CD4-positive, alpha-beta T cell treated with Interleukin-15 for 1 hour (primary cell): Measurements from ENCODE around the gene GPATCH2.
"Not testable (repeated sequence)": the region's sequence is repeated elsewhere in the genome, so short reads cannot be mapped to it uniquely, and the experiment has no call there.

ENCODE experiments used
- DNase-seq: peaks from one replicate; pipeline ENCODE4 v3.0.0-alpha.2; 2020

GPATCH2 gene

GRCh38 chr1:217524787-217525520 lies 105.9 kb downstream of the GPATCH2 start:
- no peak for DNase-seq

- not testable (repeated sequence) for DNase-seq
Observed at GRCh38 chr1:217523921-217524320, 107.0 kb downstream of the GPATCH2 start.

GRCh38 chr1:217522277-217522676 lies 108.6 kb downstream of the GPATCH2 start:
- DNase-seq = no peak

GRCh38 chr1:217521317-217521716 lies 109.6 kb downstream of the GPATCH2 start:
- no peak for DNase-seq

GRCh38 chr1:217506878-217507277 lies 124.0 kb downstream of the GPATCH2 start:
- DNase-seq = no peak

DNA sequence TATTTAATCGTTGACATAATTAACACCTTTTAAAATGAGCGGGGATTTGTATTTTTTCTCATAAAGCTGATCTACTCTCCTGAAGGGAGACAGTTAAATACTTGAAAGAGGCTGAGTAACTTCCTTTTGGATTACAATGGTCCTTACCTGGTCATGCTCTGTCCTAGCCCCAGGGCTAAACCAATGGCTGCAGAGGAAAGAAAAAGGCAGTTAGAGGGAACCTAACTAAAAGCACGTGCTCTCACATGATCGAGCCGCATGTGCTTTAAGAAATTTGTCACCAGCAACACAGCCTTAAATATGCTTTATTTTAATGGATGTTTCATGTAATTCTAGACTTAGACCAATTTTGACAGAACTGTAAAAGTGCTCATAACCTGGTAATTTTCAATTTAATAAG lies 132.7 kb downstream of the GPATCH2 start:
- no peak for DNase-seq

DNA sequence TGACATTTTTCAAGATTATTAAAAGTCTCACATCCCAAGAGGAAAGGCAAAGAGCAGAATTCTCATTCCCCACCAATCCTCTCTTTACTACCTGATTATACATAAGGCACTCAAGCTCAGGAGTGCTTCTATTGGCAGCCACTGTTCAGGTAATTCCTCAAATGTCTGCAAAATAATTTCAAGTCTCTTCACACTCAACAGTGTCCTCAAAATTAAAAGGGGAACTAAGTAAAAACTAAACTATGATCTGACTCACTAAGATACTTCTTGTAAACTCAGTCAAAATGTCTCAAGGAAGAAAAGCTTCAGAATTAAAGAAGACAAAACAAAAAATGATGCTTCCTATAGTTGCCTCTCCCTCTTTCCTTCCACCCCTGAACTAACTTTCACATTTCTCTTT lies 135.6 kb downstream of the GPATCH2 start:
- no peak for DNase-seq

- no peak for DNase-seq
Observed at GRCh38 chr1:217494767-217495166, 136.1 kb downstream of the GPATCH2 start.

- DNase-seq = no peak
Observed at GRCh38 chr1:217493290-217493689, 137.6 kb downstream of the GPATCH2 start.

GRCh38 chr1:217484871-217485270 lies 146.0 kb downstream of the GPATCH2 start:
- DNase-seq = no peak

- no peak for DNase-seq
Observed at GRCh38 chr1:217482356-217483102, 148.4 kb downstream of the GPATCH2 start.

- DNase-seq = no peak
Observed at GRCh38 chr1:217478450-217478849, 152.4 kb downstream of the GPATCH2 start.

GRCh38 chr1:217472915-217473314 lies 158.0 kb downstream of the GPATCH2 start:
- DNase-seq = no peak

DNA sequence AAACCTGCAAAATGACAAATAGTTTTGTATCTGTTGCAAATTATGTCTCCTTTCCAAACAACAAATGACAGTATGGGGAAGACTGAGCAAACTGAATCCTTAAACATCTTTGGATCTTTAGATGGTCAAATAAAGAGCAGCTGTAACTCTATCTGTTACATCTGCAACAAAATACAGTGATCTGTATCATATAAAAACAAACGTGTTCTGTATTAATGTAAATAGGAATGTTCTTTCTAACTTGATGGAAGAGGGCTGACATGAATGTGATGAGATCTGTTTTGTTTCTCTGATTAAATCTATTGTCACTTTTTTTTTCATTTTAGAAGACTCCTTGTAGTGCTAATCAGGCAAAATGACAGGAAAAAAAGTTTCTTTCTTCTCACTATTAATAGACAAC lies 159.5 kb downstream of the GPATCH2 start:
- DNase-seq = no peak

- DNase-seq = no peak
Observed at GRCh38 chr1:217469983-217470382, 160.9 kb downstream of the GPATCH2 start.

GRCh38 chr1:217465102-217465501 lies 165.8 kb downstream of the GPATCH2 start:
- DNase-seq = no peak

- DNase-seq = no peak
Observed at GRCh38 chr1:217462666-217463065, 168.2 kb downstream of the GPATCH2 start.

DNA sequence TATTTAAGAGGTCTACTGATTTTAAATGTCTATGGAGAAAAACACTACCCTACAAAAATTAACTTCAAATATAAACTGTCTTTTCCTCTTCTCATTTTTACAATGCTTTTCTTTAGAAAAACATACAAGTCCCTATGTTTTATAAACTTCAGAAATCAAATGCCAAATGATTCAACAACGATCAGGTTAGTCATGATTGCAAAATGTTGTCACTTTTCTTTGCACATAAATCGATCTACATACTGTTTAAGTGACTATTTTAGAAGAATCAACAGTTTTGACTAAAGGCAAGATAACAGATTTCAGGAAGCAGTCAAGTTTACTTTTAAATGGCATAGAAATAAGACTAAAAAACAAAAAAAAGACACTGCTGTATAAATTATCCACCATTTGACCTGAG lies 168.7 kb downstream of the GPATCH2 start:
- no peak for DNase-seq

DNA sequence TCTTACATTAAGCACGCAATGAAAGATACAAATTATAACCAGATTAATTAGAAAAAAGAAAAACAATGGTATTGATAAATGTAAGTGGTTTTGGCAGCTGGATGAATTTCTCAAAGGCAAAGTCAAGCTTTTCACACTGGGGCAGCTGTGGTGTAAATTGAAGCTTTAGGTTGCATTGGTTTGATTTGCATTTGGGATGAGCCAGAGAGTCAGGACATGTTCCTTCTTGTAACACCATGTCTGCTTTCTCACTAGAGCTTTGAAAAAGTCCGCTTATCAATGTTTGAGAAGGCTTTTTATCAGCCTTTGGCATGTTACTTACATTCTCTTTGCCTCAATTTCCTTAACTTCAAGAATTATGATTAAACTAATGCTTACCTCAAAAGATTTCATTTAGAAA lies 173.9 kb downstream of the GPATCH2 start:
- DNase-seq = no peak

- DNase-seq = no peak
Observed at GRCh38 chr1:217456261-217456660, 174.6 kb downstream of the GPATCH2 start.

- no peak for DNase-seq
Observed at GRCh38 chr1:217453816-217454215, 177.1 kb downstream of the GPATCH2 start.

- no peak for DNase-seq
Observed at GRCh38 chr1:217449370-217449769, 181.5 kb downstream of the GPATCH2 start.

DNA sequence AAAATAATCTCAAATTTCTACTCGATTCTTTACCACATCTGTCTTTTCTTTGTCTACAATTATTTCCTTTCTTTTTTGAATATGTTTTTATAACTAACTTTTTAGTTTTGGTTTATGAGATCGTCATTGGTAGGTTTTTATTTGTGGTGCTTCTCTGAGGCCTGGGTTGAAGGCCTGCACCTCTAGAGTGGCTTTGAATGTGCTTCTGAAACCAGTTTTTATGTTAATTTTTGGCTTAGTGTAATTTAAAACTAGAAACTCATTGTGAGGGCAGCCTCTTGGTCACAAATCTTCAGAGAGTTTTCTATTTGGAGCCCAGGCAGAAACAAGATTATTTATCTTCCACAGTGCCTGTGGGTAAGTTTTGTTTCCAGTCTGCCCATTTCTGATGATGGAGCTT lies 187.0 kb downstream of the GPATCH2 start:
- no peak for DNase-seq

DNA sequence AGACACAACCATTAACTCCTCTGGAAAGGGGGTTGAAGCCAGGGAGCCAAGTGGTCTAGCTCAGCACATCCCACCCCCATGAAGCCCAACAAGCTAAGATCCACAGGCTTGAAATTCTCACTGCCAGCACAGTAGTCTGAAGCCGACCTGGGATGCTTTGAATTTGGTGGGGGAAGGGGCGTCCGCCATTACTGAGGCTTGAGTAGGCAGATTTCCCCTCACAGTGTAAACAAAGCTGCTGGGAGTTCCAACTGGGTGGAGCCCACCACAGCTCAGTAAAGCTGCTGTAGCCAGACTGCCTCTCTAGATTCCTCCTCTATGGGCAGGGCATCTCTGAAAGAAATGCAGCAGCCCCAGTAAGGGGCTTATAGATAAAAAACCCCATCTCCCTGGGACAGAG lies 193.5 kb downstream of the GPATCH2 start:
- no peak for DNase-seq

GRCh38 chr1:217435204-217435603 lies 195.7 kb downstream of the GPATCH2 start:
- DNase-seq = no peak
